ENCODE results near the gene RAC3. TPM values are rescaled to one million over a fixed set of nuclear protein-coding genes. Genes with fewer than 3 reads are reported as not detected.
"Not testable (repeated sequence)": the region's sequence is repeated elsewhere in the genome, so short reads cannot be mapped to it uniquely, and the experiment has no call there.

Gene RAC3
- total and polyA plus RNA-seq, 2 of the 8 experiments (the other 6 are each of a cell fraction or from before 2014, with no cell fraction given) = 177 to 299 TPM

GRCh38 chr17:82038796-82039409, 7.4 kb downstream of the RAC3 start:
- H3K23ac ChIP-seq (ENCODE audit: insufficient read length); POLR2A ChIA-PET (ENCODE audit: partially characterized antibody); H3K18ac ChIP-seq (ENCODE audit: extremely low read depth, low read length); H2AFZ ChIP-seq (ENCODE audit: low read length); H2BK15ac ChIP-seq (ENCODE audit: low read length); H3K9ac ChIP-seq (replicated peaks in 1 of 4; ENCODE audit: extremely low read depth in 1 of 4, low read depth in 3 of 4, low read length in 3 of 4); H4K20me1 ChIP-seq (replicated peaks in 1 of 2; ENCODE audit: control insufficient read depth in 1 of 2, insufficient read depth in 2 of 2, low read length in 2 of 2); H2BK12ac ChIP-seq (ENCODE audit: low read depth, low read length); H3K27me3 ChIP-seq (replicated peaks in 1 of 4; ENCODE audit: control insufficient read depth in 3 of 4, extremely low read depth in 1 of 4, insufficient read depth in 3 of 4, low read length in 3 of 4); H3K36me3 ChIP-seq (ENCODE audit: control insufficient read depth in 2 of 4, insufficient read depth in 4 of 4, low read length in 3 of 4); H4K91ac ChIP-seq (replicated peaks; ENCODE audit: insufficient read length, low read length); H3K79me1 ChIP-seq (ENCODE audit: low read depth, low read length); FAIRE-seq; H3K4me2 ChIP-seq (ENCODE audit: insufficient read depth in 1 of 2, low read depth in 2 of 2, low read length in 2 of 2); H3K56ac ChIP-seq (replicated peaks; ENCODE audit: insufficient read length, low read depth, low read length); H3K23me2 ChIP-seq (ENCODE audit: low read depth, low read length); H2BK5ac ChIP-seq (ENCODE audit: low read depth, low read length); H3K4ac ChIP-seq (replicated peaks; ENCODE audit: insufficient read length, low read depth, low read length); H4K8ac ChIP-seq (ENCODE audit: extremely low read depth, insufficient read depth, low read length); H2BK20ac ChIP-seq (ENCODE audit: low read length); H2BK120ac ChIP-seq (replicated peaks; ENCODE audit: low read depth, low read length); H4K5ac ChIP-seq (ENCODE audit: insufficient read length, low read depth, low read length); H3K4me3 ChIP-seq (ENCODE audit: extremely low read depth in 1 of 4, insufficient read depth in 2 of 4, low read depth in 3 of 4, low read length in 4 of 4); H3K14ac ChIP-seq (ENCODE audit: insufficient read length); H3K27ac ChIP-seq (ENCODE audit: low read depth, low read length); H3K79me2 ChIP-seq (ENCODE audit: control insufficient read depth in 1 of 2, insufficient read depth in 2 of 2, low read length in 2 of 2); DNase-seq (ENCODE audit: low read depth in 1 of 2, low spot score in 2 of 2); H2AK5ac ChIP-seq (ENCODE audit: low read depth, low read length); H3K9me3 ChIP-seq (ENCODE audit: insufficient read depth in 2 of 2, low read depth in 1 of 2, low read length in 1 of 2): not testable (repeated sequence)
- CTCF ChIA-PET (ENCODE audit: partially characterized antibody) = interaction anchor here (0.7 to 4.1 kb wide), 5 partner anchors 9 to 115 kb away, joined by 3 to 21 read pairs (median 5); no protein-coding TSS in a partner anchor
- H3K4me1 ChIP-seq (replicated peaks in 1 of 4; ENCODE audit: control insufficient read depth in 3 of 4, insufficient read depth in 4 of 4, low read length in 3 of 4) = peaks cover 3 to 20% (median 8%) of the 10 kb centered on the region in 4 experiments; a peak in 6 of 7 replicates
- 94% methylated on average over 16 of the region's 16 CpGs; no CpG with 5 or more reads in 1 of the 2 experiments for WGBS, 2 experiments (ENCODE audit: extremely low coverage in 1 of 2, insufficient coverage in 1 of 2, insufficient read length in 1 of 2, insufficient replicate concordance in 2 of 2, low coverage in 1 of 2, low lambda C conversion rate in 2 of 2, missing lambda C conversion rate in 1 of 2)

All from H1 (cell line).